Measurements from ENCODE around the gene RGS16.

Gene RGS16

DNA sequence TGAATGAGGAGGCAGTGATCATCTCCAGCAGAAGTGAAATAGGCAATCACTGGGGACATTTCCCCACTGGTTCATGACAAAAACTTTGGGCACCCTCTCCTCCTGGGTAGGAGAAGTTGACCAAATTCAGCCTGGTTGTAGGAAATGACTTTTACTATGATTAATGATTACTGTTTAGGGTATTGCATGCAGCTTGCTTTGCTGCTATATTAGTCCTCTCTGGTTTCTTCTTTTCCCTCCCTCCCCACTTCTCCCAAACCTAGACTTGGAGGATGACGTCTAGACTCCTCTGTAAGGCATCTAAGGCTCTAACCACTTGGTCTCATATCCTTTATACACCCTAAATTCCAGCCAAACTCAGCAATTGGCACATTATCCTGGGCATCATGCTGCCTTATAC, 3.4 kb upstream of the RGS16 start:
- DNase-seq, result no peak

- no peak for DNase-seq
Measured at GRCh38 chr1:182603646-182604174, 479 bp downstream of the RGS16 start.

DNA sequence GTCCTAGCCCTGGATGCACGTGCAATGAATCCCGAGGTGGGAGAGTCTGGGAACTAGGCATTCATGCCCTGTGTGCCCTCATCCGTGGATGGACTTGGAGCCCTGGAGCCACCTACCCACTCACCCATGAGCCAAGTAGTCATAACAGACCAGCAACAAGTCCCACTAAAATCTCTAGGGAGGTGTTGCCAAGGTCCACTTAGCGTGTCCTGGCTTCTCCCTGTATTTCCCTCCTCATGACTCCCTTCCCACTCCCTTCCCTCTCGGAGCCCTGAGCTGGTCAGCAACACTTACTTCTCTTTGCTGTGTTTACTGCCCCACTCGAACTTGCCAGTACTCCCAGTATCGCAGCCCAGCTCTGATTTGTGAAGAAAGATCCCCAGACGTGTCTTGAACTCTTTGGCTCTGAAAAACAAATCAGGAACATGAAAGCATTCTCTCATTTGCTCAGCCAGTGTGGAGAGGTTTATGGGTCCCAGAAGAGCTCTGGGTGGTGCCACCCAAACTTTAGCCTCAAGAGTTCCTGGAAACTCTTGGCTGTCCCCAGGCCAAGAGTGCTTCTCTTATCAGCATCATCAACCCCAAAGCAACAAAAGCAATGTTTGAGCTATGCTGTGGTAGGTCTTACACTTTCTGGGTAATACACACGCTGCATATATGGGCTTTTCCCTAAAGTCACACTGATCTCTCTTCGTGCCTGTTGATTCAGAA, 1.1 kb downstream of the RGS16 start:
- no peak for DNase-seq

DNA sequence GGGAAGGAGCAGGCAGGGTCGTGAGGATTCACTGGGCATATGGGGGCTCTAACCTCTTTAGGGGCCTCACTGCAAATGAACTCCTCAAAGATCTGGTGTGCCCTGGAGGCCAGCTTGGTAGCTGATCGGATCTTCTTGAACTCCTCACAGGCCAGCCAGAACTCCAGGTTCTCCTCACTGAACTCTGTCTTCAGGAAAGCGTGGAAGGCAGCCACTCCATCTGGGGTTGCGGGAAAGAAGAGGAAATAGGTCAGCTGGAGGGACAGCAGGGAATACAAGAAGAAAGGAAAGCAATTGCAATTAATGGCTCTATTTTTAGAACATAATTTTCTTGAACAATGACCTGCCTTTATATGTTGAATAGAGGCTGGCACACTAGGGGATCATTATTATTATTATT, 2.3 kb downstream of the RGS16 start:
- no peak for DNase-seq

- DNase-seq, result no peak
Measured at GRCh38 chr1:182601416-182601786, 2.8 kb downstream of the RGS16 start.

DNA sequence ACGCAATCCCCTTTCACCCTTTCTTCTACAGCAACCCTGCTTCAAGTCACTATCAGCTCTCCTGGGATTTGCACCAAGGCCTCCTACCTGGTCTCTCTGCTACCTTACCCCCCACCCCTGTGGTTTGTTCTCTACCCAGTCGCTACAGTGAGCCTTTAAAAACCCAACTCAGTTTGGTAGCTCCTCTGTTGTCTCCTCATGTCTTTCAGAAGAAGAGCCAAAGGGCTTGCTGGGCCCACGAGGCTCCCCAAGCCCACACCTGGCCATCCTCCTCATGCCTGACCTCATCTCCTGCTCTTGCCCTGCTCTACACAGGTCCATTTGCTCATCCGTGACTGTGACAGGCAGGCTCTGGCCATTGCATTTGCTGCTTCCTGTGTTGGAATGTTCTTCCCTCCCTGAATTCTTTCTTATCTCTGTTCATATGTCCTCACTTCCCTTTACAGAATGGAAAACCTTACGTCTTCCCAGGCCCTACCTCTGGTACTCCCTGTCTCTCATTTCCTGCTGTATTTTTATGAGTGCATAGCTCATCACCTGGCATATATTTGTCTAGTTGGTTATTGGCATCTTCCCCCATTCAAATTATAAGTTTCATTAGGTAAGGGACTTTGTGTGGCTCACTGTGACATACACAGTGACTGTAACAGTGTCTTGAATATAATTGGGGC, 3.3 kb downstream of the RGS16 start:
- no peak for DNase-seq

DNA sequence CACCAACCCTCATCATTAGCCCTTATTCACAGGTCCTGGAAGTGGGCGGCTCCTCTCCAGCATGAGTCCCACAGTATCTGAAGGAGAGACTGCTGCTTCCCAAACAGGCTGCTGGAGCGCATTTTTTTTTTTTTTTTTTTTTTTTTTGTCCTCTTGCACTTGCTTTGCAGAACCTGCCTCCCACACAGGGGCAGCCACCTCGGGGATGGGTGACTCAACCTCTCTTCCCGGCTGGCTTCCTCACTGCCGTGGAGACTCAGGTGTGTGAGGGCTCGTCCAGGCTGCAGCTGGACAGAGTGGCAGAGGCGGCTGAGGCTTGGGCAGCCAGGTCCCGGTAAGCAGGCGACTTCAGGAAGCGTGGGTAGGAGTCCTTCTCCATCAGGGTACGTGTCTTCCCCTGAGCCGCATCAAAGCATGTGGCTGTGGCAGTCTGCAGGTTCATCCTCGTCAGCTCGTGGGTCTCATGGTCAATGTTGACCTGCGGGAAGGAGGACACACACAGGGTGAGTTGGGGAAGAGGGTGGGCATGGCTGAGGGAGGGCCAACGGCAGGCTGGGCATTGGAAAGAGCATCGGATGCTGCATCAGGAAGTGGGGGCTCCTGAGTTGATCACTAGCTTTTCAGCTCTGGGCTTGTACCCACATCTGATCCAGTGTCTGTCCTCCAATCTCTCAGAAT, 4.0 kb downstream of the RGS16 start:
- no peak for DNase-seq

DNA sequence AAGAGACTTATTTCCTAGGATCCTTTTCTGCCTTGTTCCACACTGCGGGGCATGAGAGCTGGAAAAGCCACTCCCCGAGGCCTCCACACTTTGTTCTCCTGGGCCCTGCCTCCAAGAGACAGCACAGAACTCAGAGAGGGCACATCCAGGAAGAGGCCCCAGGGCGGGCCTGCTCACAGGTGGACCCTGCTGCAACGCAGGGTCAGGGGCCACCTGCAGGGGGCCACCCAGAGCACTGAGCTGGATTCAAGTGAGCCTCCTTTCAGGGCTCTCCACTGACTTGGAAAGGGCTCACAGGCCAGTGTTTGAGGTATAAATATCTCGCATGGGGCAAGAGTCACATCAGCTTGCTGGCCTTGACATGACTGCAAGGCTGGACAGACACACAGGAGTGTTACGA, 4.8 kb downstream of the RGS16 start:
- DNase-seq, result no peak

GRCh38 chr1:182598296-182598695, 5.9 kb downstream of the RGS16 start:
- DNase-seq, result no peak

DNA sequence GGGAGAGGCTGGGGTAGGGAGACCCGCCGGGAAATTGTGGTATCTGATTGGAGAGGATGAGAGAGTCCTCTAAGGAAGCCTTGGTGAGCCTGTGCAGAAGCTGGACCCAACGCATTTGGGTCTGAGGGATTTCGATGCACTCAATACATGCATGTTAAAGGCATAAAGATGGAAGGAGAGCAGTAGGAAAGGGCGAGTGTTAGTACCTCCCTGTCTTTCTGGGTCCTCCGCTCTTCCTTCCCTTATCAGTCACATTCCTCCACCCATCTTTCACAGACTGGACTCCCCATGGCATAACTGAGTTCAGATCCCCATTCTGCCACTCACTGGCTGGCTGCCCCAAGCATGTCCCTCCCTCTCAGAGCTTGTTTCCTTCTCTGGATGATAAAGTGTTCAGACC, 7.3 kb downstream of the RGS16 start:
- DNase-seq, result no peak

- no peak for DNase-seq
Measured at GRCh38 chr1:182595641-182596240, 8.4 kb downstream of the RGS16 start.

DNA sequence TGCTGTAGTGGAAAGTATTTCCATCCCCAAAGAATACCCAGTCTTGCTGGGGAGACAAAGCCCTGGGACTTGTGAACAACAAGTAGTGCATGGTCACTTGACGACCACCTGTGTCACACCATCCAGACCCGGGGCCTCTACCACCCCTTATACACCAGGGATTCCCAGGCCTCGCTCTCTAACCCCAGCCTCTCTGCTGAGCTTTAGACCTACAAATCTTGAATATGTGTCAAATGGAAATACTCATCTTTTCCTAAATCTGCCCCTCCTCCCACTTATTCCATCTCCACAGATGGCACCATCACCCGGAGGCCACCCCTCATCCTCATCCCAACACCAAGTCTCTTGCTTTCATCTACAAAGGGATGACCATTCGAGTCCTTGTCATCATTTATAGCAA, 14.3 kb downstream of the RGS16 start:
- no peak for DNase-seq

GRCh38 chr1:182589520-182589919, 14.7 kb downstream of the RGS16 start:
- no peak for DNase-seq

GRCh38 chr1:182588500-182589396, 15.4 kb downstream of the RGS16 start, which contains the start of gene RNASEL:
TSS of gene RNASEL (minus strand) at chr1:182589256. CDS start at chr1:182586806, 2,450 bp downstream.
- no peak for DNase-seq

DNA sequence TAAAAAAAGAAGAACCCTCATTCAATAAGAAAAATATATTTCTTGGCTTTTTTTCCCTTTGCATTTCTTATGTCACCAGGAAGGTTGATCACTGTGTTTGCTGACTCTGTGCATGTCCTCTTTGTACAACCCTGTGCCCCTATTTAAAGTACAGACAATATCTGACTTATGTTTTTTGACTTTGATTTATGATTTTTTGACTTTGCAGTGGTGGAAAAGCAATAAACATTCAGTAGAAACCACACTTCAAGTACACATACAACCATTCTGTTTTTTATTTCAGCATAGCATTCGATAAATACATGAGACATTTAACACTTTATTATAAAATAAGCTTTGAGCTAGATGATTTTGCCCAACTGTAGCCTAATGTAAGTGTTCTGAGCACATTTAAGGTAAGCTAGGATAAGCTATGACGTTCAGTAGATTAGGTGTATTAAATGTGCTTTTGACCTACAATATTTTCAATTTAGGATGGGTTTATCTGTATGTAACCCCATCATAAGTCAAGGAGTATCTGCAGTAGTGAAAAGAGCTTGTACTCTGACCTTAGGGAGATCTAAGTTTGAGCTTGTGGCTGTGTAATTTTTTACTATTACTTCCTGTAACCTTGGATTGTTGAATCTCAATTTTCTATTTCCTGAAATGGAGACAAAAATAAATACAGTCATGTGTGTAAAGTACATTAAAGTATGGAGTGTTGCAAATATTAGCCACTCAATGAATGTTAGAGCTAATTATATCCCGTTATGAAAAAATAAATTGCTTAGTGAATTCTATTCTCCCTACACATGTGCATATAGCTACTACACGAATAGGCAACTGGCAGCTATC, 16.3 kb downstream of the RGS16 start:
- DNase-seq, result no peak

DNA sequence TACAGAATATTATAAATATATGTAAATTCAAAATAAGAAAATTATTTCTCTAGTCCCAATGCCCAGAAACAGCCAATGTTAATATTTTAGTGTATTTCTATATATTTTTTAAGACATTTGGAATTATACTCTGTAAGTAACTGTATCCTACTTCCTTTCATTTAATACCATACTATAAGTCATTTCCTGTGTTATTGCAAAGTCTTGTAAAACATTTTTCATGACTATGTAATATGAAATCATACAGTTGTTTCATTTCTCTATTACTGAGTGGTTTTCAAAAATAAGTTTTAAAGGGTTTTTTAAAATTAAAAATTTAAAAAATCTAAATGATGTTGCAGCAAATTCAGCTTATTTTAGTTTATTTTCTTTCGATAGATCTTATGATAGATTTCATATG, 17.1 kb downstream of the RGS16 start:
- no peak for DNase-seq

GRCh38 chr1:182586380-182586779, 17.8 kb downstream of the RGS16 start:
- no peak for DNase-seq

DNA sequence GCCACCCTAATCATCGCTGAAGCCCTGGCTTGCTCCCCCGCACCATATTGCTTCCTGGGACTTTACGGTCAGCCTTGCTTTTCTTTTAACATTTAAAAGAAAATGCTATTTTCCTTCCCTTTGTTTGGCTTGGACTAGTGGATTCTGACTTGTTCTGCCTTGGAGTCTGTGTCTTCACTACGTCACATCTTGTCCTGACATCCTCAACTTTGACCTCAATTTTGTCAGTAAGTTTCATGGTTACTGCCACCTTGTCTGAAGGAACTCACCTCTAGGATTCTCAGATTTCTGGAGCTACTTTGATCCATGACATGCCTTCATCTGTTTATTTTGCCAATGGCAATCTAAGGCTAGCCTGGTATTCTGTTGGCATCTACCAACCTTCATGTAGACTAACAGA, 19.4 kb downstream of the RGS16 start:
- DNase-seq, result no peak

DNA sequence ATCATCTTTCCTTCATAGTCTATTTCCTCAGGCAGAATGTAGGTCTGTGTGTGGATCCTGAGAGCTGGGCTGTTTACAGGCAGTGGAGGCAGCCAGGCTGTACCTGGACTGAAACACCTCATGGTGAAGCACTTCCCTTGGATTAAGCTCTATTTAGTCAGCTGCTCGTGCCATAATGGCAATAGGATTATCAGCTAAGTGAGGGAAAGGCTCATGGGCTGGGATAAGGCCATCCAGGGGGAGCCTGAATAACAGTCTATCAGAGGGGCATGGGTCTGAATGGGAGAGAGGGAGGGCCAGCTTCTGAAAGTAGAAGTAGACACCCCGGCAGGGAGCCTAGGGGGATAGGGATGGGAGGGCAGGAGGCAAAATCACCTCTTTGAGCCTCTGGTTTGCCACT, 23.5 kb downstream of the RGS16 start:
- no peak for DNase-seq

- DNase-seq, result no peak
Measured at GRCh38 chr1:182575540-182576149, 28.5 kb downstream of the RGS16 start.

DNA sequence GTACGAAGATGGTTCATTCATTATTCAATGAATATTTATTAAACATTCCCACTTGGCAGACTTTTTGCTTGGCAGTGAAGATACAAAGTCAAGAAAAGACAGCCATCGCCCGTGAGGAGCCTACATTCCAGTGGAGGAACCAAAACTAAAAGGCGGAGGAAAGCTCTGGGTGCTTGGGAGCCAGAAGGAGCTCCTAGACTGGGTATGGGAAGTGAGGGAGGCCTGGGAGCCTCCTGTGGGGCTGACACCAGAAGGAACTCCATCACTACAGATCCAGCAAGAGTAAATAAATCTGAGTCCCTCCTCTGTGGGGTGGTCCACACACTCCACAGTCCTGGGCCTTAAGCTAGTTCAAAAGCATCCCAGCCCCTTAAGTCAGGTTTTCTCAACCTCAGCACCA, 30.0 kb downstream of the RGS16 start:
- no peak for DNase-seq

Data from NCI-H1417 treated with DMSO at 0.1 percent for 48 hours (cell line).